M059J (cell line): Measurements from ENCODE around the gene CAMK2B. TPM values are rescaled to one million over a fixed set of nuclear protein-coding genes. Genes with fewer than 3 reads are reported as not detected.

ENCODE experiments used
- DNase-seq: peaks from one replicate; pipeline ENCODE4 v3.0.0-alpha.2; 2012; ENCODE audit warnings: low read depth
- total RNA-seq: library from RNA; depleted of rRNA; stranded (reverse); fragments of >200 nt; shearing (Covaris generic); gene quantifications from 2 replicates; pipeline ENCODE4 v1.2.3, GENCODE V29; 2014; rRNA removed

The CAMK2B gene
- 0.49 TPM in 1 of 2 replicates, not detected in the other for total RNA-seq

DNA sequence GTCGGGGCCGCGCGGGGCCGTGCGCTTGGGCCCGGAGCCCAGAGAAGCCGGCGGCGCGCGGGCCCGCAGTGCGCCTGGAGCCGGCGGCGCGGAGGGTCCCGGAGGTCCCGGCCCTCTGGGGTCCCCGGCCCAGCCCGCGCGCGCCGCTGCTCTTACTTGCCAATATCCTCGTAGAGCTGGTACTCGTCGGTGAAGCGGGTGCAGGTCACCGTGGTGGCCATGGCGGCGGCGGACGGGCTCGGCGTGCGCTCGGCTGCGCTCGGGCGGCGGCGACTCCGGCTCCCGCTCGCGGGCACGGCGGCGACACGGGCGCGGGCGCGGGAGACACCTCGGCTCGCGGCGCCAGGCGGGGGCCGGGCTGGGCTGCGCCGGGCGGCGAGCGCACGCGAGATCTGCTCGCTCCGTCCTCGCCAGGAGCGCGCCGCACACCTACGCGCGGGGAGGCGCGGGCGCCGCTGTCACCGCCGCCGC lies at the start of gene CAMK2B:
CAMK2B (minus strand) TSS at position 394 of the 471 bp plus-strand sequence; CDS start at position 221, 173 bp downstream.
- DNase-seq, result no peak

DNA sequence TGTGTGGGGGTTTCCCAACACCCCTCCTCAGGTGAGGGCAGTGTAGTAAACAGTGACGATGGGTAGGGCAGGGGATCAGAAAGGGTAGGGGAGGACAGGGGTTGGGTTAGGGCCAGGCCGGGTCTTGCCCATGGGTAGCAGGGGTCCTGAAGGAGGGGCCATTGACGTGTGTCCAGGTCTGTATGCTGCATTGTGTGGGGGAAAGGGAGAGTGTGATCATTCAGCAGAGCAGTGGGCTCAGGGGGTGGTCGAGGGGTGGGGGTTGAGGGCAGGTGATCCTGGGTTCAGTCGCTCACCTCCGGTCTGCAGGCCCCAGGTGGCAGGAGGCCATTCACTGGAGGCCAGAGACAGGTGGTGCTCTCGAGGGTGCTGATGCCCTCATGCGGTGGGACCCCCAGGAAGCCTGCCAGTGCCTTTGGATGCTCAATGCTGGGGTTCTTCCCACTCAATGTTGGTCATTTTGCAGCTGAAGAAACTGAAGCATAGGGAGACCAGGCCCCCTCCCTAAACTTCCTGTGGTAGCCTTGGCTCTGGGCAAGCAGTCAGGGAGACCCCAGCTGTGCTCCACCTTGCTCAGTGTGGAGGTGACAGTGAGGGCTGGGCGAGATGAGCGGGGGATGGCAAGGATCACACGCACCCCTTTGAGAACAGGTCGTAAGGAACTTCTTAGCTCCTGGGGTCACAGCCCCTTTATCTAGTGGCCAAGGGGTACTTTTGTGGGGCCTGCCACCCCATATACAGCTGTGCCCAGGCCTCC lies 48.8 kb upstream of the CAMK2B start:
- DNase-seq, result no peak

DNA sequence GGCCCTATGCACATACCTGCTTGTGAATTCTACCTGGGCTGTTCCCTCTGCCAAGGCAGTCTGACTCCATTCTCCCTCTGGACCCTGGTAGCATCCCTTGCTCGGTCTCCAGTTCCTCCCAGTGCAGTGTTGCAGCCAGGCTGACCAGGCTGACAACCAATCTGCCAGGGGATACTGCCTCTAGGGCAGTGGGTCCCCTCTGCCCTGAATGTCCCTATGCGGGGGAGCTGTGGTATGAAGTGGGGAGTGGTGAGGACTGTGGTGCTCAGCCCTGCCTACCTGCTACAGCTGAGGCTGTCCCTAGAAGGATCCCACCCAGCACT lies 48.0 kb upstream of the CAMK2B start:
- DNase-seq, result no peak

DNA sequence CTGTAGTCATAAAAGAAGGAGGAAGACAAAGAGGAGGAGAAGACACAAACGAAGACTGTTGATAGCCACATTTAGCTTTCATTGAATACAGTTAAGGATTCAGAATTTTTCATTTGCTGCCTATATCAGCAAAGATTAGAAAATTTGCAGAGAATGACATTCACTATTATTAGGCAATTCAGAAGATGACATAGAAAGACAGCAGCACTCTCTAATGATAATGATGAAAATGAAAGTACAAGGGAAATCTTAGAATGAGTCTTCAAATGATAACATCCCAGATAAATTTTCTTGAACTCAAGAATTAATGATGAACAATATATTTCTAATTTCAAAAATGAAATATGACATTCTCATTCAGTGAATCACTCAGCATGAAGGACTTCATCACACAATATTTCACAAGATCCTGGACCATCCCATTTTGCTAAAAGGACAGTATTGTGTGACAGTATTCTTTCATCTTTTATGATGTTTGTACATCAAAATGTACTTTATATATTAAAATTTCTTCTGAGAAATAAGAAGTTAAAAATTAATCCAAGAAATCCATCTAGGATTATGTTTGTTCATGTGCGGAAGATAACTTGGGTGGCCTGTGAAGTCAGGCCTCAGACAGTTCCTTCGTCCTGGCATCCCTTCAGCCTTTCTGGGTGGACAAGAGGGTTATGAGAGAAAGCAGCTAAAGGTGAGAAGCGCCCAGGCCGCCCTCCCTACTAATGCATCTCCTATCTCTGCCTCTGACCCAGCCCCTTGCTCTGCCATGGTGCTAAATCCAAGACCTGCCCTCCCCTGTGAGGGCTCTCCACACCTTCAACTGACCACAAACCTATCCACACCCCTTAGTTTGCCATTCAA lies 47.4 kb upstream of the CAMK2B start:
- DNase-seq, result no peak

DNA sequence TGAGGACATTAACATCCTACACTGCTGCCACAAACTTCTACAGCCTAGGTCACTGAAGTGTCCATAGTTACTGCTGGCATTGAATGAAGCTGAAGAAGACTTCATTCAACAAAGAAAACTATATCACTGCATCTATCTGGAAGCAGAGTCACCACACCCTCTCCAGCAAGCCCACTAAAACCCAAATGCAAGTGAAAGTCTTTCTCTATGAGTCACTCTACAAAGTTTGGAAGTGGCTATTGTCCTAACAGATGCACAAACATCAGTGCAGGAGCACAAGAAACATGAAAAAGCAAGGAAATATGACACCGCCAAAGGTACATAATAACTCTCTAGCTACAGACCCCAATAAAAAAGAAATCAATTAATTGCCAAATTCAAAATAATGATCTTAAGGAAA lies 43.5 kb upstream of the CAMK2B start:
- peak; percentile 50 for DNase-seq

DNA sequence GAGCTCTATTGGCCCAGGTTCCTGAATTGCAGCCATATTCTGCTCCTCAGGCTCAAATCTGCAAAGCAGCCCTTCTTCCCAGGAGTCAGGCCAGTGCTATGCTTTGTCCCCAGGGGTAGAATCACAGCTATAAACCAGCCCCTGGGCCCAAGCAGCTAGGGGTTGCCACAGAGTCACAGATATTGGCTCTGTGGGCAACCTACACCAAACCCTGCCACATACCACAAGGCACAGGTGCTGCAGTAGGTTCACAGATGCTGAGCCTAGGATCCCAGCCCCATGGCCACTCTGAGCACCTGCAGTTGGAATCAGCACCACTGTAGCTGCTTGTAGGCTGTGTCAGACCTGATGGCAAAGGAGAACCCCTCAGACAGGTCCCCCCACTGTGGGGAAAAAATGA lies 43.1 kb upstream of the CAMK2B start:
- no peak for DNase-seq

DNA sequence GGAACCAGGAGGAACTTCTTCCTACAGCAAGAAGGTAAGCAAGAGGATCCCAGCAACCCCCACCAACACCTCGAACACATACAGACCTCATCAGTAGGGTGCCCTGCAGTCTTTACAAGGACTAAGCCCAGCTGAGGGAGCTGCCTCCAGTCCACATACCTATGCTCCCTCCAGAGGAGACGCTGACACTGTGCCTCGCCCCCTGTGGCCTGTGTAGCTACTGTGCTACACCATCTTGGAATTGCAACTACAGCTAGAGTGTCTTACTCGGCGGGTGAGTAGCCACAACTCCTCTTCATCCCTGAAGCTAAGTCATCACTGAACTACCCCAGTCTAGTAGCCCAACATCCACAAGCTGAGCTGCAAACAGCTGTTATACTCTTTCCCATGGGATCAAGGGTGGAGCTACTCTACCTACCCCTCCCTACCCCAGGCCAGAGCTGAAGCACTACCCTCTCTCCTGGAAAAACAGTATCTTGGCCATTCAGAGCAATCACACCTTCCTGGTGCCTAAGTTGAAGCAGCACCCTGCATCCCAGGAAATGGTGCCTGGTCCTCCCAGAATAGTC lies 42.2 kb upstream of the CAMK2B start:
- DNase-seq, result no peak

DNA sequence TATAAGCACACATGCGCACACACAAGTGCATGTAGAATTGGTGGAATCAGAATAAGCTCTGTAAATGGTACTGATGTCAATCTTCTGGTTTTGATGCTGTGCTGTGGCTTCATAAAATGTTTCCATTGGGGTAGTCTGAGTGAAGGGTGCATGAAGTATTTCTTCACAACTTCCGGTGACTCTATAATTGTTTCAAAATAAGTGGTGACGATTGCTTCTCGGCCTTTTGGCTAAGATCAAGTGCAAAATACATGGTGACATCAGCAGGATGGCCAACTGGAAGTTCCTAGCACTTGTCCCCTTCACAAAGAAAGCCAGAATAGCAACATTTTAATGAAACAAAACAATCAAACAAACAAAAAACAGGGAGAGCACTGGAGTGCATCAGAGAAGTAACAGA lies 41.6 kb upstream of the CAMK2B start:
- no peak for DNase-seq

DNA sequence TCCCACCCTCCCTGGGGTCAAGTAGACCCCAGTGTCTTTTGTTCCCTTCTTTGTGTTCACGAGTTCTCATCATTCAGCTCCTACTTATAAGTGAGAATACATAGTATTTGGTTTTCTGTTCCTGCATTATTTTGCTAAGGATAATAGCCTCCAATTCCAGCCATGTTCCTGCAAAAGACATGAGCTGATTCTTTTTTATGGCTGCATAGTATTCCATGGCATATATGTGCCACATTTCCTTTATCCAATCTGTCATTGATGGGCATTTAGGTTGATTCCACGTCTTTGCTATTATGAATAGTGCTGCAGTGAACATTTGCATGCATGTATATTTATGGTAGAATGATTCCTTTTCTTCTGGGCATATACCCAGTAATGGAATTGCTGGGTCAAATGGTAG lies 28.3 kb upstream of the CAMK2B start:
- no peak for DNase-seq

DNA sequence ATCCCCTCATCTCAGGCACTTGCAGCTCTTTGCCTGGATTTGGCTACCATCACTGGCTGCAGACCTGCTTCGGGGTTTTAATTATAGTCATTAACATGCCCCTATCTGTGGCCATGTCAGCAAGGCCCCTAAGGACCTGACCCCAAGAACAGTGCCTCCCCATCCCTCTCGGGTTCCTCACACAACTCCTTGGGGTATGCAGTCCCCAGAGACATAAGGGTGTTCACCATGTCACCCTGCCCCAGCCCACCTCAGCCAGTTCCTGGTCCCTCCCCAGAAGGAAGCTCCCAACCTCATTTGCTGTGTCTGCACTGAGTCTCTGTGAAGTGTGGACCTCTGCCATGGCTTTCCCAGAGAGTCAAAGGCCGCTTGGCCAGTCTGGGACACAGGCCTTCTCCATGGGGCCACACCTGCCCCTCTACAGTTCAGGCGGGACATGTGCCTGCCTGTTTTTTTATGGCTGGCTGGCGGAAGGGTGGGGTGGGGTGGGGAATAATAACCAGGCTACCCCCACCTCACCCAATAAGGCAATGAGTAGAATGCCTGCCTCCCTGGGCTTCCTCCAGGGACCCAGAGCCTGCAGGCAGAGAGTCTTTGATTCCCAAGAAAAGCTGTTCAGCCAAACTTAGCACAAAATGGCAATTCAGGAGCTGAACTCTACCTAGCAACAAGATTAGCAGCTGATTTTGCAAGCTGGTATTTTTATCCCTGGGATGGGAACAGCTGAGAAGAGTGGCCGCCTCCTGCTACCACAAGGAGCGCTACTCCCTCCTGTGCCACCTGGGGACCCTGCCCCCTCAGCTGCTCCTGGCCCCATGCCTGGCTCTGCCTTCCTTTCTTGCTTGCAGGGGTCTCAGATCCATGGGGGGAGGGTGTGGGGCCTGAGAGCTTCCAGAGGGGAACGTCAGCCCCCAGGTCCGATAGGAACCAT lies 23.7 kb upstream of the CAMK2B start:
- DNase-seq, result no peak

DNA sequence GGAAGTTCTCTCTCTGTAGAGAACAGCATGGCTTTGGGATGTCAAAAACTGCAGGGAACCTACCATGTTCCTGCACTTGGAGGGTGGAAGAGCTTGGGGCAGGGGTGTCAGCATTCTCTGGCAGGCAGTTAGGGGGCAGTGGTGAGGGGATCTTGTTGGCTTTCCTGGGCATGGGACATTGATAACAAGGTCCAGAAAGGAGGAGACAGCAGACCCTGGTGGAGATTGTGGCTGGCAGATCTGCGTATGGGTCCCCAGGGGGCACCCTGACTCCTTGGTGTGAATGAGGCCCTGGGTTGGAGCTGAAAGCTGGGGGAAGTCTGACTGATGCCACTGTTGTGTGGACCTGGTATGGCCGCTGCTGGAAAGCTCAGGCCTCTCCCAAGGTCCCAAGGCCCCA lies 22.9 kb upstream of the CAMK2B start:
- peak; percentile 63 for DNase-seq

DNA sequence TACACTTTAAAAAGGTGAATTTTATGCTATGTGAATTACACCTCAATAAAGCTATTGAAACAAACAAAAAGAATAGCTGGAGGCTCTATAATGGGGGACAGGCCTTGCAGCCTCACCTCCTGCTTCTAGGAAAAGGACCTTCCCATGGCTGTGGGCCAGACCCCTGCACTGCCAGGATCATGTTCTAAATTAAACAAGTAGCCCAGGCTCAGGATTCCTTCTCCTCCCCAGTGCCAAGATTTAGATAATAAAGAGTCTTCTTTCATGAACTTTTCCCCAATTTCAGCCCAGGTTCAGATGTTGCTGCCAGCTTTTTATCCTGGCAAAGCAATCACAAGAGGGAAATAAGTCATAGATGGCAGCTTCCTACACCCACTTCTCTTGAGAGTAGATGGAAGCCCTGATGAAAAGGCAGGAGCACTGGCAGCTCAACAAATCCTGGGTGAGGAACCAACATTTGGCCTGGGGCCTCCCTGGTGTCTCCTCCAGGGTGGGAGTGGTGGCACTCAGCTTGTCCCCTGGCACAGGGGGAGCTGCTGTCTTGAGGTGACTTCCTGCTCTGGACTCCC lies 22.2 kb upstream of the CAMK2B start:
- DNase-seq, result no peak

DNA sequence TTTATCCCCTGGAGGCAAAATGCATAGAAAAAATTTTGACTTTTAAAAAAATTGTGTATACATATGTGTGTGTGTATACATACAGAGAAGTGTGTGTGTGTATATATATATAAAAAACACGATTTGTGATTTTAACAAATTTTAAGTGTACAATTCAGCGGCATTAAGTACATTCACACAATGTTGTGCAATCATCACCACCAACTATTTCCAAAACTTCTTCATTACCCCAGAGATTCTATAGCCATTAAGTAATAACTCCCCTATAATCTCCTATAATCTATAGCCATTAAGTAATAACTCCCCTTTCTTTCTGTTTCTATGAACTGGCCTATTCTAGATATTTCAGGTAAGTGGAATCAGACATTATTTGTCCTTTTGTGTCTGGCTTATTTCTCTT lies 20.7 kb upstream of the CAMK2B start:
- no peak for DNase-seq

DNA sequence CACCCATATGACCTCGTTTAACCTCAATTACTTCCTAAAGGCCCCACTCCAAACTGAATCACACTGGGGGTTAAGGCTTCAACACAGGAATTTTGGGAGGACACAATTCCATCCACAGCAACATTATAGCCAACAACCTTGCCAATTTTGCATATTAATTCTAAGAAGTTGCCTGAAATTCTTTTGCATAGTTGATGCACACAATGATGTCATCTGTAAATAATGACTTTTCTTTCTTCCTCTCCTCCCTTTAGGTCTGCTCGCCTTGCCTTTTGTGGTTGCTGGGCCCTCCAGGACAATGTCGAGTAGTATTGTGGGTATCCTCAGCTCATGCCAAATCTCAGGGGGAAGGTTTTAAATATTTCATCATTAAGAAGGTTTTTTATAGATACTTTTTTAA lies 16.0 kb upstream of the CAMK2B start:
- no peak for DNase-seq

DNA sequence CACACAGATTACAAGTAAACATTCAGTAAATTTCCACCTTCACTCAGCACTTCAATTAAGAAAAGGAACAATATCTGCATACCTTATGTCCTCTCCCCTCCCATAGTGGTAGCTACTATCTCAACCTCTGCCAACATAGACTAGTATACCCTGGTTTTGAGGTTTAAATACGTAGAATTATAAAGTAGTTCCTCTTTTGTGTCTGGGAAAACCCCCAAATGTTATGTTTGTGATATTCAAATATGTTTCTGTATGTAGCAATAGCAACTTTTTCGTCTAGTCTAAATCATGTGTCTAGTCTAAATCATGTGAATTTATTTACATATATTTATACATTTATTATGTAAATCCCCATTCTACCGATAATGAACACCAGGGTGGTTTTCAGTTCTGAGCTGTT lies 13.2 kb upstream of the CAMK2B start:
- no peak for DNase-seq

DNA sequence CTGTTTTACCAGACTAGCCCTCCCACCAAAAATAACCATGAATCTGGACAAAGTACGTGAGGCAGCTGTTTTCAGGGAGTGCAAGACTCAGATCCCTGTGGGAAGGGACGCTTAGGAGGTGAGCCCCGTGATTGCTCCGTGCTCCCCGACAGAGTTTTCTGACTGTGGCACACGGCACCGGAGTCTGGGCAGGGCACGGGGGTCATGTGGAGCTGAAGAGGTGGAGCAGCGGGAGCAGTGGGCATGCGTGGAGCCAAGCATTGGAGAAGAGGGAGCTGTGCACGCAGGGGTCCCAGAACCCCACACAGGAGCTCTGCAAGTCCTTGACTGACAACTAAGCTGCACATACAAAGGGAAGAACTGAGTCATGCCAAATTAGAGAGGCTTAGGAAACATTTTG lies 11.1 kb upstream of the CAMK2B start:
- DNase-seq, result no peak

DNA sequence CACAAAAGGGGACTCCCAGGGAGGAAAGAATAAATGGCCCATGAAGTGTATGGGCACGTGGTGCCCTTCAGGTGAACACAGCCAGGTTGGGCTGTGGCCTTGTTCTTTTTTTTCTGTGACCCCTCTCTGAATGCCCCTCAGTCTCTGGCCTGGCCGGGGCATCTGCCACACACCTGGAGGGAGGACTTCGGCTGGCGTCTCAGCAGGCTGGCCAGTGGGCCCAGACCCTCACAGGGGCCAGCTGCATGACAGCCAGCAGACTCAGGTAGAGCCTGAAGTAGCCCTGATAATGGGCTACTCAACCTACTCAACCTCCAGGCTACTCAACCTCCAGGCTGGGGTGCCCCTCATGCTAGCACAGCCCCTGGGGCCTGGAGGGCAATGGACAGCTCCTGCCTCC lies 9.8 kb upstream of the CAMK2B start:
- no peak for DNase-seq

DNA sequence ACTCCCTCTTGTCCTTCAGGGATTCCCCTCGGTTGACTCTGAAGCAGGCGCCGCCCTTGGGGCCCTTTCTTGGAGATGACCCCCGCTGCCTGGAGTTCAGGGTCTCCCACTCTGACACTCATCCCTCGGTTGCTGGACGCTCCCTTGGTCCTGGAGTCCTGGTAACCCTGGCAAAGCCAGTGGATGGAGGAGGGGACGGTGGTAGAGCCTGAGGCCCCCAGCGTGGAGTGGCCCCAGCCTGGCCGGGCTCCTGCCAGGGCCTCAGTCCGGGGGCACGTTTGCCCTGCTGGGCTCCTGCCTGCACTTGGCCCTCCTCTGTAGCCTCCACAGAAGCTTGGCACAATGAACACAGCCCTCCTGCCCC lies 9.3 kb upstream of the CAMK2B start:
- DNase-seq, result no peak

DNA sequence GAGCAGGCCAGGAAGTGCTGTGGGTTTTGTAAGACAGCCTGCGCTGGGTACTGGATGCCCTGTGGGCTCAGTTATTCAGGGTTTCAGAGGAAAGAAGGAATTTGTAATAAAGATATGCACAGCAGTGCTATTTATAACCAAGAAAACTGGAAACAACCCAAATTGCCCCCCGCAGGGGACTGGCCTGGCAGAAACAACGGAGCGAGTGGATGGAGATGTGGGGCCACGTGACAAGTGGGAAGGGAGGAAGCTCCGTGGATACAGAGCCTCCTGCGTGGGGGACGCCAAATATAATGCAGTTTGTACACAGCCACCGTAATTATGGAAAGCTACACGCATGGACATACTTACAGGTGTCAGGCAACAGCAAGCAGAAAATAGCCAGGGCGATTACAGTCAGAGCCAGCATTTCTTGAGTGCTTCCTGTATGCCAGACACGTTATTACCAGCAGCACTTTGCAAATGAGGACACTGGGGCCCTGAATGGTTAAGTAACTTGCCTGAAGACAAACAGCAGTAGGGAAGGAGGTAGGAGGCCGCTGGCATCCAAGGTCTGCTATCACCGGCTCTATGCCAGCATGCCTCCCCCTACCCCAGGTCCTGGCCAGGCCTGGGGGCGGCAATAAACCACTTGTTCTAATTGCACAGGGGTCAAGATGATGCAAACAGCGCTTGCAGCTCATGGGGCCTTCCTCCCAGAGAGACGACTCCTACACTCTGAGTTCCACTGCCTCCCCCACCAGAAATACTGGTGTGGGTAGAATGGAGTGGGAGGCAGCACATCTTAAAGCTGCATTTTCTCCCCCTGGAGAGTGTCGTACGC lies 8.7 kb upstream of the CAMK2B start:
- DNase-seq, result no peak

DNA sequence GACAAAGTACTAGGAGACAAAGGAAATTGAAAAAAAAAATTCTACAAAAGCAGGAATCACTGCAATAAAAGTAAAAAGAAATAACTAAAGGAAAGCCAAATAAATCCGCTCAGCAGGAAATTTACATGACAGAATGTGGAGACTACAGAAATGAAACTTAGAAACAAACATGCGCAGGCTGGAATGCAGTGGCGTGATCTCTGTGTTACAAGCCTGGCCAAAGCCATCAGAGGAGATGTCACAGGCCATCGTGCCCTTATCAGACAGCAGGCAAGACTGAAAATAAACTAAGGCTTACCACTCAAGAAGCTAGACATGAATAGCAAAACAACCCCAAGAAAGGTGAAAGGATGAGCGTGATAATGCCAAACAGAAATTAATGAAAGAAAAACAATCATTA lies 6.3 kb upstream of the CAMK2B start:
- DNase-seq, result no peak

DNA sequence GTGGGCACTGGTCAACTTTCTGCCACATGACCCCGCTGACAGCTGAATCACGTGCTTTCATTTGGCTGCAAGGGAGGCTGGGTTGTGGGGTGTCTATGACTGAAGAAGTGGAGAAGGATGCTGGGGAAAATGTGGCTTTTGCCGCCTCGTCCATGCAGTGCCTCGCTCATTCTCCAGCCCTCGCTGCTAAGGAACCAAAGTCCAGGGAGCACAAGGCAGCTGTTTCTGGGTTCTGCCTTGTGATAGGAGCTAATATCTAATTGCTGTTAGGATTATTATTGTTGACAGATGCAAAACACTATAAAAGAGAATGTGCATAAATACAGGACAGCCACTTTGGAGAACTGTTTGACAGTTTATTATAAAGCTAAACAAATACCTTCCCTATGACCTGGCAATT lies 4.9 kb upstream of the CAMK2B start:
- no peak for DNase-seq
